ENCODE measurements around the gene DUS4L. TPM values are rescaled to one million over a fixed set of nuclear protein-coding genes. Genes with fewer than 3 reads are reported as not detected.

Gene DUS4L
- total RNA-seq, 1 experiment from 2014 or later = 16.3 TPM

DNA sequence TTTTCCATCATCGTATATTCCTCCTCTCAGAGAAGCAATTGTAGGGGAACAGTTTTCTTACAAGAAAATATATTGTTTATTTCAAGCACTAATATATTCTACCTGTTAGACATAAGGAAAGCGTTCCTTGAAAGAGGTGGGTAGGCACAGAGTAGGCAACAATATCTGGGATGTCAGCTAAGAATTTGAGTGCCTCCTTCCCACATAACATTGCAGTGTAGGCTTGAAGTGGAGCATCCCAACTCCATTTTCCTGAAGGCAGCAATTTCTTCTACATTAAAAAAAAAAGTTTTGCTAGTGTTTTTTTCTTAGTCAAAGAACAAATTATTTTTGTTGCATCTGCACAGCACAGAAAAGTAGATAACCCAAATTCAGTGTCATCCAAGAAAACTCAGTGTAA lies 37.0 kb downstream of the DUS4L start:
- POLR2A ChIA-PET = interaction anchor here (1.1 kb wide), 1 partner anchor 19 kb away, joined by 5 read pairs; no protein-coding TSS in a partner anchor
- CTCF ChIA-PET = interaction anchor here (0.9 to 1.1 kb wide), 2 partner anchors 106 to 122 kb away, joined by 3 to 7 read pairs; no protein-coding TSS in a partner anchor
- no peaks in the 10 kb centered on the region for H3K27me3 Mint-ChIP-seq (ENCODE audit: insufficient read depth, unreplicated experiment)
- peaks cover 41% of the 10 kb centered on the region for H3K36me3 Mint-ChIP-seq (ENCODE audit: insufficient read depth, unreplicated experiment)
- BruUV-seq (replicated peaks) = no TSS peak
- no peak for TF ChIP-seq CTCF (IDR thresholded peaks at IDR 0.05; ENCODE audit: unreplicated experiment)
- DNase-seq (ENCODE audit: unreplicated experiment) = no peak
- H3K4me1 Mint-ChIP-seq (ENCODE audit: insufficient read depth, unreplicated experiment) = peaks cover 6% of the 10 kb centered on the region
- H3K9me3 Mint-ChIP-seq (ENCODE audit: unreplicated experiment) = no peaks in the 10 kb centered on the region
- no peak overlapping the region for H3K4me3 Mint-ChIP-seq (ENCODE audit: unreplicated experiment)
- intact Hi-C loops (cut with micrococcal nuclease) = no loop called here
- no peak overlapping the region for H3K27ac Mint-ChIP-seq (ENCODE audit: low read depth, unreplicated experiment)

DNA sequence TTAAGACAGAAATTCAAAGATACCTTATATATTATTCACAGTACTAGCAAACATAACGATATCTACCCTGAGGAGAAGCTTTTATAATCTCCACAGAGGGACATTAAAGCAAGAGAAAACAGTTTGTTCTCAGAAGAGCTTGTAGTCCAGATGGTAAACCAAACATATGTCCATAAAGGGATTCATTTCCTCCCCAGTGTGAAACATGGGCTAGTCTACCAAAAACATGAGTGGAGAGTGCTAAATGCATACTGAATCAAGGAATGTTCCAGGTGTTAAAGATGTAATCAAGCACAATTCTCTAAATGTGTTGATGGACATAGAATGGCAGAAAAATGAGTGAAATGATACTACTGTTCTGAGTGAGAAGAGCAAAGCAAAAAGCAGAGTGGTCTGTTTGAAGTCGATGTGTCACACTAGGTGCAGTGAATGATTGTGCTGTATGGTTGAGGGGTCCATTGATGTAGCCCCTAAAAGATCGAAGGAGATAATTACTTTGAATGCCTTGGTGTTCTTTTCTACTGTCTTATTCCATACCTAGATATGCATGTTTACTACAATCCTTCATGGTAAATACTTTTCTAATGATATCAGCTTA lies 41.5 kb downstream of the DUS4L start:
- Mint-ChIP-seq H3K4me1 (ENCODE audit: insufficient read depth, unreplicated experiment) (no peaks in the 10 kb centered on the region), H3K27ac (ENCODE audit: low read depth, unreplicated experiment) (no peak overlapping the region), H3K9me3 (ENCODE audit: unreplicated experiment) (no peaks in the 10 kb centered on the region), H3K36me3 (ENCODE audit: insufficient read depth, unreplicated experiment) (peaks cover 37% of the 10 kb centered on the region), H3K27me3 (ENCODE audit: insufficient read depth, unreplicated experiment) (no peaks in the 10 kb centered on the region), H3K4me3 (ENCODE audit: unreplicated experiment) (no peak overlapping the region)
- CTCF ChIA-PET = interaction anchor here (0.5 to 1.1 kb wide), 7 partner anchors 41 to 685 kb away, joined by 3 to 4 read pairs (median 3); no protein-coding TSS in a partner anchor
- intact Hi-C loops (cut with micrococcal nuclease) = no loop called here
- DNase-seq (ENCODE audit: unreplicated experiment) = no peak
- POLR2A ChIA-PET = interaction anchor here (0.6 to 1.5 kb wide), 4 partner anchors 8 to 138 kb away, joined by 3 to 4 read pairs (median 3); no protein-coding TSS in a partner anchor
- TF ChIP-seq CTCF (IDR thresholded peaks at IDR 0.05; ENCODE audit: unreplicated experiment) = no peak
- no TSS peak for BruUV-seq (replicated peaks)

DNA sequence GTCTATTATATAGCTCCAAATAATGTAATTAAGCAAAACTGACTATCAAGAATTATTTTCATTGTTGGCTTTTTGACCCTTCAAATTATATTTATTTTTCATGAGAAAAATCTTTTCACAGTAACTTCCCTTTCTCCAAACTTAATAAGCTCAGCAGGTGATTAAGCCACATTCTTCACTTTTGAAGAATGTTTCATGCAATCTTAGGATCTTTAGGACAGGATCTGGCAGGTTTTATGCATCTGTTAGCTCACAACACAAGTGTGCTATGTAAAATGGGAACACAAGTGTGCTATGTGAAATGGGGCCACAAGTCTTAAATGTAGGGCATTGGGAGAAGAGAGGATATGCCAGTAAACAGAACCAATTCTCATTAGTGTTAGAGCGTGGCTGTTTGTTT lies 42.5 kb downstream of the DUS4L start:
- no peak overlapping the region for H3K4me3 Mint-ChIP-seq (ENCODE audit: unreplicated experiment)
- no peak for DNase-seq (ENCODE audit: unreplicated experiment)
- CTCF ChIA-PET = interaction anchor here (0.8 to 1.1 kb wide), 2 partner anchors 42 to 84 kb away, joined by 3 to 4 read pairs; no protein-coding TSS in a partner anchor
- H3K9me3 Mint-ChIP-seq (ENCODE audit: unreplicated experiment) = no peaks in the 10 kb centered on the region
- peaks cover 28% of the 10 kb centered on the region for H3K36me3 Mint-ChIP-seq (ENCODE audit: insufficient read depth, unreplicated experiment)
- no peaks in the 10 kb centered on the region for H3K27me3 Mint-ChIP-seq (ENCODE audit: insufficient read depth, unreplicated experiment)
- intact Hi-C loops (cut with micrococcal nuclease) = no loop called here
- POLR2A ChIA-PET = interaction anchor here (0.6 to 1.0 kb wide), 3 partner anchors 17 to 115 kb away, joined by 3 to 4 read pairs (median 3); no protein-coding TSS in a partner anchor
- H3K4me1 Mint-ChIP-seq (ENCODE audit: insufficient read depth, unreplicated experiment) = no peaks in the 10 kb centered on the region
- no peak for TF ChIP-seq CTCF (IDR thresholded peaks at IDR 0.05; ENCODE audit: unreplicated experiment)
- no peak overlapping the region for H3K27ac Mint-ChIP-seq (ENCODE audit: low read depth, unreplicated experiment)
- BruUV-seq (replicated peaks) = no TSS peak

DNA sequence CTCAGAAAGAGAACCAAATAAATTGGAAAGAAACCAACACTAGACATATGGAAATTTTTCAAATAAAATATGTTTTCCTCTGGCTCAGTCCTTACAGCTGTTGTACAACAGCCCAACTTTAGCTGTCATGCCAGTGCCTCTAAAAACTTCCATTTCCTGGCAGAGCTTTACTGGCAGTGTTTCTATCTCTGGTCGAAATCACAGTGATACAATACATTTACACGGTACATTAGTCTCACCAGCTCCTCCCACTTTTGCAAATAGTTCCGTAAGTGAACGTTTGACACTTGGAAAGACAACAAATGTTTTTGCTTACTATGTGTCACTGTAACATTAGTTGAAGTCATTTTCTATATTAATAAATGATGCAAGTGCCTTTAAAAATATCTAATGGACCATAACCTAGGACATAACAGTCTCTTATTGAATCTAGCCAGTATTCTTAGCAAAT lies 46.1 kb downstream of the DUS4L start:
- POLR2A ChIA-PET = interaction anchor here (1.1 kb wide), 1 partner anchor 20 kb away, joined by 4 read pairs; no protein-coding TSS in a partner anchor
- no peak for DNase-seq (ENCODE audit: unreplicated experiment)
- no peak overlapping the region for H3K4me3 Mint-ChIP-seq (ENCODE audit: unreplicated experiment)
- H3K27me3 Mint-ChIP-seq (ENCODE audit: insufficient read depth, unreplicated experiment) = no peaks in the 10 kb centered on the region
- H3K27ac Mint-ChIP-seq (ENCODE audit: low read depth, unreplicated experiment) = no peak overlapping the region
- no peak for TF ChIP-seq CTCF (IDR thresholded peaks at IDR 0.05; ENCODE audit: unreplicated experiment)
- intact Hi-C loops (cut with micrococcal nuclease) = no loop called here
- no peaks in the 10 kb centered on the region for H3K9me3 Mint-ChIP-seq (ENCODE audit: unreplicated experiment)
- CTCF ChIA-PET = interaction anchor here (0.8 kb wide), 1 partner anchor 33 kb away, joined by 3 read pairs; no protein-coding TSS in a partner anchor
- peaks cover 7% of the 10 kb centered on the region for H3K36me3 Mint-ChIP-seq (ENCODE audit: insufficient read depth, unreplicated experiment)
- BruUV-seq (replicated peaks) = no TSS peak
- peaks cover 6% of the 10 kb centered on the region for H3K4me1 Mint-ChIP-seq (ENCODE audit: insufficient read depth, unreplicated experiment)

Measured in MCF 10A (cell line).